Mucosa of rectum (tissue), 2 donors: ENCODE measurements around the gene TELO2.

Experiments used
- H3K27ac ChIP-seq, 2 donors: one replicate each; pipeline ENCODE4 v1.7.0; 2013; ENCODE audit warnings: inconsistent platforms in 2 of 2, low read depth in 2 of 2, low read length in 2 of 2
- H3K27me3 ChIP-seq, 2 donors: one replicate each; pipeline ENCODE4 v1.7.0; 2013; ENCODE audit warnings: low read length in 2 of 2; ENCODE audit not compliant: control insufficient read depth in 2 of 2, insufficient read depth in 2 of 2
- H3K36me3 ChIP-seq, 2 donors: one replicate each; pipeline ENCODE4 v1.7.0; 2013; ENCODE audit warnings: low read length in 2 of 2; ENCODE audit not compliant: control insufficient read depth in 2 of 2, insufficient read depth in 2 of 2
- H3K4me1 ChIP-seq, 2 donors: one replicate each; pipeline ENCODE4 v1.7.0; 2013; ENCODE audit warnings: low read length in 2 of 2, mild to moderate bottlenecking in 1 of 2; ENCODE audit not compliant: control insufficient read depth in 2 of 2, insufficient read depth in 2 of 2
- H3K4me3 ChIP-seq, 2 donors: one replicate each; pipeline ENCODE4 v1.7.0; 2013; ENCODE audit warnings: low read length in 2 of 2
- H3K9ac ChIP-seq, 2 donors: one replicate each; pipeline ENCODE4 v1.7.0; 2013; ENCODE audit warnings: low read length in 2 of 2, low read depth in 1 of 2, mild to moderate bottlenecking in 1 of 2
- H3K9me3 ChIP-seq, 2 donors: one replicate each; pipeline ENCODE4 v1.7.0; 2013; ENCODE audit warnings: low read length in 2 of 2; ENCODE audit not compliant: control insufficient read depth in 2 of 2
- donor health status: healthy.
- donor health status: Normal muscosa, but diverticular disease.

The TELO2 gene

GRCh38 chr16:1542533-1542932 is 49.4 kb downstream of the TELO2 start:
- no peak overlapping the region for H3K9ac ChIP-seq
- H3K27ac ChIP-seq, result peak overlapping the region in 1 of 2 donors; percentile 10
- no peaks in the 10 kb centered on the region for H3K9me3 ChIP-seq
- H3K4me1 ChIP-seq, result peaks cover 12 to 24% of the 10 kb centered on the region in 2 donors
- H3K27me3 ChIP-seq, result no peaks in the 10 kb centered on the region
- H3K36me3 ChIP-seq, result peaks cover 6 to 18% of the 10 kb centered on the region in 2 donors
- H3K4me3 ChIP-seq, result no peak overlapping the region

GRCh38 chr16:1543085-1543896 is 50.1 kb downstream of the TELO2 start:
- Histone ChIP-seq H3K4me3 (no peak overlapping the region), H3K9ac (no peak overlapping the region), H3K36me3 (peaks cover 6 to 17% of the 10 kb centered on the region in 2 donors), H3K27me3 (no peaks in the 10 kb centered on the region), H3K4me1 (peaks cover 12 to 23% of the 10 kb centered on the region in 2 donors), H3K27ac (peak overlapping the region in 1 of 2 donors; percentile 10), H3K9me3 (no peaks in the 10 kb centered on the region)

DNA sequence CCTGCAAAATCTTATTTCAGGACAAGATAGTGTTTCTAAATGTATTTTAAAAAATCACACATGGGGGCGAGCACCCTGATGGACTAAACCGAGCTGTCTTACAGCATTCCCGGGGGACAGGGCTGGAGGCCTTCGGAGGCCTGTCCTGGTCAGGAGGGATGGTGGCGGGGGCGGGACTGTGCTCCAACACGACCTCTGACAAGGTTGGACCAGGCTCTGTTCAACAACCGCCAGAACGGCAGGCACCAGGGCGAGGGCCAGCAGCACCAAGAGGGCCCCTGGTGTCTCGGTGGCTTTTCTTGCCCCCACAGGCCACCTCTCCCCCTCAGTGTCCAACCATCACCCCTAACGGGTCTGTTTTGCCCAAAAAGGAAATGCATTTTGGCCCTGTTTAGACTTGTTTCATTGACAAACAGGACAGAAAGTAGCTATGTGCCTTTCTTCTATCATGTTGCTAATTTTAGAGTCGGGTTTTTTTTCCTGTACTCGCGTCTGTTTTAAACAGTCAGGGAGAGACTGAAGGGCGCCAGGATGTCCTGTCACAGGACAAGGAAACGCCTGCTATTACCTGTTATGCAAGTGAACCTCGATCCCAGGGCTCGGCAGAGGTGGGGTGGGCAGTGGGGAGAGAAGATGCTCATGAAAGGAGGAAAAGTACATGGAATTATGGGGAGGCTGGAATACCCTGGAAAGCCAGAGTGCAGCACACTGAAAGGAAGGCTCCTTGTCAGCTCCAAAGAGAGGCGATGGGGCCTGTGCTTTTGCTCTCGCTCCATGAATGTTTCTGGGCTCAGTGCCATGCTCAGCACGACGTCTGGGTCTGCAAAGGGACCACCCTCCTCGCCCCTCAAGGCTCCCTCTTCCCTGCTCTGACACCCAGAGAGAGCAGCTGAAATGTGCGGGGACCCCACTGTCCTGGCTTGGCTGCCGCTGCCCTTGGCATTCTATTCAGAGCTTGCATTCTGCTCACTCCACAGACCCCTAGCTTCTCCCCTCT is 52.2 kb downstream of the TELO2 start:
- Histone ChIP-seq H3K27me3 (no peaks in the 10 kb centered on the region), H3K4me1 (peaks cover 12 to 22% of the 10 kb centered on the region in 2 donors), H3K9me3 (no peaks in the 10 kb centered on the region), H3K36me3 (peaks cover 2 to 9% of the 10 kb centered on the region in 2 donors), H3K4me3 (no peak overlapping the region), H3K9ac (peak overlapping the region; percentile 21 to 58), H3K27ac (peak overlapping the region; percentile 58 to 73)

- Histone ChIP-seq H3K9me3 (no peaks in the 10 kb centered on the region), H3K4me1 (peaks cover 12 to 22% of the 10 kb centered on the region in 2 donors), H3K4me3 (no peak overlapping the region), H3K27me3 (no peaks in the 10 kb centered on the region), H3K9ac (no peak overlapping the region), H3K27ac (peak overlapping the region in 1 of 2 donors; percentile 73), H3K36me3 (peaks cover 2 to 4% of the 10 kb centered on the region in 2 donors)
Measured at GRCh38 chr16:1546430-1546829, 53.3 kb downstream of the TELO2 start.

- Histone ChIP-seq H3K27ac (no peak overlapping the region), H3K27me3 (no peaks in the 10 kb centered on the region), H3K9ac (no peak overlapping the region), H3K4me1 (peaks cover 9 to 15% of the 10 kb centered on the region in 2 donors), H3K9me3 (no peaks in the 10 kb centered on the region), H3K36me3 (peaks cover 0 to 5% of the 10 kb centered on the region in 2 donors), H3K4me3 (no peak overlapping the region)
Measured at GRCh38 chr16:1548233-1548632, 55.1 kb downstream of the TELO2 start.

DNA sequence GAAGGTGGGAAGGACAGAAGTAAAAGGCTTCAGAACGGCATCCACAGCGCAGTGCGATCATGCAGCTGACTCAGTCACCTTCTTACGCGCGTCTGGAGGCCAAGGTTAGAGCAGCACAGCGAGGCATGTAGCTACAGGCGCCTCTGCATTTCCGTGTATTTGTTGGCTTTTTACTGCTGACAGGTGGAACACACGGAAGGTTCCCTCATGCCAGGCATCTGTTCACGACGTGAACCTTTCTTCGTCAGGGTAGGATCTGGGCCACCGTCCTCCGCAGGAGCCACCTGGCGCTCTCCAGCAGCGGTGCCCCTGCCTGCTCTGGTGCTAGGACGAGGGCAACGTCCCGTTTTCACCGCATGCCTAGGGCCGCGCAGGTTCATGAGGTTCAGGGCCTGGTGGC is 55.6 kb downstream of the TELO2 start:
- Histone ChIP-seq H3K9ac (no peak overlapping the region), H3K36me3 (peaks cover 0 to 5% of the 10 kb centered on the region in 2 donors), H3K9me3 (no peaks in the 10 kb centered on the region), H3K27ac (no peak overlapping the region), H3K27me3 (no peaks in the 10 kb centered on the region), H3K4me3 (no peak overlapping the region), H3K4me1 (peaks cover 9 to 15% of the 10 kb centered on the region in 2 donors)

- Histone ChIP-seq H3K4me1 (peaks cover 8 to 15% of the 10 kb centered on the region in 2 donors), H3K9me3 (no peaks in the 10 kb centered on the region), H3K9ac (no peak overlapping the region), H3K27me3 (no peaks in the 10 kb centered on the region), H3K36me3 (peaks cover 9 to 13% of the 10 kb centered on the region in 2 donors), H3K4me3 (no peak overlapping the region), H3K27ac (no peak overlapping the region)
Measured at GRCh38 chr16:1550069-1550468, 56.9 kb downstream of the TELO2 start.

GRCh38 chr16:1550696-1551095 is 57.5 kb downstream of the TELO2 start:
- Histone ChIP-seq H3K27ac (no peak overlapping the region), H3K9ac (no peak overlapping the region), H3K36me3 (peaks cover 13 to 14% of the 10 kb centered on the region in 2 donors), H3K9me3 (no peaks in the 10 kb centered on the region), H3K27me3 (no peaks in the 10 kb centered on the region), H3K4me3 (no peak overlapping the region), H3K4me1 (peaks cover 5 to 9% of the 10 kb centered on the region in 2 donors)

DNA sequence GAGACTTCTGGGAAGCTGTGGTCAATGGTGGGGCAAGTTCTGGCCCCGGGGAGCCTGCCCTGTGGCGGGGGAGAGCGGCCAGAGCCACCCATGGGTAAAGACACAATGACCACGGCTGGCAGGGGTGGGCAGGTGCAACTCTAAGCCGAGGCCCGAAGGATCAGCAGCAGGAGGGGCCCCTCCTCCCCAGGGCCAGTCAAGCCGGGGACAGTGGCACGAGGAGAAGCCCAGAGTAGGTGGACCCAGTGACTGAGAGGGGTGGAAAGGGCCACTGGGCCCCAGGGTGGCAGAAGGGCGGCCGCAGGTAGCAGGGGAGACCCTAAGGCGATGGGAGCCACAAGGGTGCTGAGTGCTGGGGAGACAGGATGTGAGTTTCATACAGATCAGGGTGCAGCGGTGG is 58.0 kb downstream of the TELO2 start:
- Histone ChIP-seq H3K9me3 (no peaks in the 10 kb centered on the region), H3K27me3 (no peaks in the 10 kb centered on the region), H3K36me3 (peaks cover 13 to 17% of the 10 kb centered on the region in 2 donors), H3K9ac (no peak overlapping the region), H3K4me3 (no peak overlapping the region), H3K27ac (no peak overlapping the region), H3K4me1 (peaks cover under 1 to 4% of the 10 kb centered on the region in 2 donors)

- H3K27me3 ChIP-seq, result no peaks in the 10 kb centered on the region
- H3K9me3 ChIP-seq, result no peaks in the 10 kb centered on the region
- H3K4me1 ChIP-seq, result no peaks in the 10 kb centered on the region
- H3K9ac ChIP-seq, result no peak overlapping the region
- H3K27ac ChIP-seq, result no peak overlapping the region
- peaks cover 13 to 21% of the 10 kb centered on the region in 2 donors for H3K36me3 ChIP-seq
- H3K4me3 ChIP-seq, result no peak overlapping the region
Measured at GRCh38 chr16:1552129-1552528, 59.0 kb downstream of the TELO2 start.
